OCI-LY1 (cell line): ENCODE measurements around the gene SGCD.

Source experiments
- EZH2 ChIP-seq: fragments of 200-600 bp; sonication (generic), shearing (Covaris generic); IDR thresholded peaks from 2 replicates; pipeline ENCODE4 v1.8.0; 2017; ENCODE audit warnings: borderline replicate concordance, mixed run types, mild to moderate bottlenecking, antibody characterized with exemption, low read length, moderate library complexity, mixed read lengths
- TF ChIP-seq, protein P1 (sequence below): fragments of 200-600 bp; sonication (generic), shearing (Covaris generic); IDR thresholded peaks from 2 replicates; pipeline ENCODE4 v1.5.1; 2017; ENCODE audit warnings: mild to moderate bottlenecking, antibody characterized with exemption, low read length, moderate library complexity, mixed read lengths

DNA sequence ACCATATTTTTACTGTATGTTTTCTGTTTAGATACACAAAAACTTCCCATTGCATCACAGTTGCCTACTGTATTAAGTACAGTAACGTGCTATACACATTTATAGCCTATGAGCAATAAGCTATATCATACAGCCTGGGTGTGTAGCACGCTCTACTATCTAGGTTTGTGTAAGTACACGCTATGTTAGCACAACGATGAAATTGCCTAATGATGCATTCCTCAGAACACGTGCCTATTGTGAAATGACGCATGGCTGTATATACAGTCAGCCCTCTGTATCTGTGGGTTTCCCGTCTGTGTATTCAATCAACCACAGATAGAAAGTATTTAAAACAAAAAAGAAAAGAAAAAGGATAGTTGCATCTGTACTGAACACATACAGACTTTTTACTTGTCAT is 64.2 kb downstream of the SGCD start:
- TF ChIP-seq, protein P1, sequence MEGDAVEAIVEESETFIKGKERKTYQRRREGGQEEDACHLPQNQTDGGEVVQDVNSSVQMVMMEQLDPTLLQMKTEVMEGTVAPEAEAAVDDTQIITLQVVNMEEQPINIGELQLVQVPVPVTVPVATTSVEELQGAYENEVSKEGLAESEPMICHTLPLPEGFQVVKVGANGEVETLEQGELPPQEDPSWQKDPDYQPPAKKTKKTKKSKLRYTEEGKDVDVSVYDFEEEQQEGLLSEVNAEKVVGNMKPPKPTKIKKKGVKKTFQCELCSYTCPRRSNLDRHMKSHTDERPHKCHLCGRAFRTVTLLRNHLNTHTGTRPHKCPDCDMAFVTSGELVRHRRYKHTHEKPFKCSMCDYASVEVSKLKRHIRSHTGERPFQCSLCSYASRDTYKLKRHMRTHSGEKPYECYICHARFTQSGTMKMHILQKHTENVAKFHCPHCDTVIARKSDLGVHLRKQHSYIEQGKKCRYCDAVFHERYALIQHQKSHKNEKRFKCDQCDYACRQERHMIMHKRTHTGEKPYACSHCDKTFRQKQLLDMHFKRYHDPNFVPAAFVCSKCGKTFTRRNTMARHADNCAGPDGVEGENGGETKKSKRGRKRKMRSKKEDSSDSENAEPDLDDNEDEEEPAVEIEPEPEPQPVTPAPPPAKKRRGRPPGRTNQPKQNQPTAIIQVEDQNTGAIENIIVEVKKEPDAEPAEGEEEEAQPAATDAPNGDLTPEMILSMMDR: no peak
- no peak for TF ChIP-seq EZH2
